Vagina (tissue), 2 donors: ENCODE results near the gene EIF2B2. TPM values are rescaled to one million over a fixed set of nuclear protein-coding genes. Genes with fewer than 3 reads are reported as not detected.

Experiments
- DNase-seq, 2 donors: peaks; one replicate each; pipeline ENCODE4 v3.0.0-alpha.2; 2017; ENCODE audit errors: extremely low spot score in 2 of 2
- H3K27ac ChIP-seq: fragments of 200-600 bp; sonication (generic); one replicate; pipeline ENCODE4 v1.5.1; 2019
- H3K27me3 ChIP-seq: fragments of 200-600 bp; sonication (generic); one replicate; pipeline ENCODE4 v1.5.1; 2019
- H3K36me3 ChIP-seq, 2 donors: fragments of 200-600 bp; sonication (generic); one replicate each; pipeline ENCODE4 v1.5.1; 2017 to 2019
- H3K4me1 ChIP-seq: fragments of 200-600 bp; sonication (generic); one replicate; pipeline ENCODE4 v1.5.1; 2019
- H3K4me3 ChIP-seq, 2 donors: fragments of 200-600 bp; sonication (generic); 1 replicate in 1 of 2; 2 replicates in 1 of 2; pipeline ENCODE4 v1.5.1; 2016 to 2019
- H3K9me3 ChIP-seq: fragments of 200-600 bp; sonication (generic); one replicate; pipeline ENCODE4 v1.5.1; 2019
- POLR2A ChIP-seq, 2 donors: fragments of 450-650 bp; IDR thresholded peaks; one replicate each; pipeline ENCODE4 v1.6.1; 2017; ENCODE audit warnings: antibody characterized with exemption in 2 of 2, mild to moderate bottlenecking in 2 of 2, moderate library complexity in 2 of 2
- POLR2AphosphoS5 ChIP-seq, 2 donors: sonication (generic); formaldehyde crosslinking; IDR thresholded peaks; one replicate each; pipeline ENCODE4 v1.9.0; 2017; ENCODE audit warnings: antibody characterized with exemption in 2 of 2, mild to moderate bottlenecking in 2 of 2, low read depth in 1 of 2; ENCODE audit not compliant: insufficient read depth in 1 of 2
- intact Hi-C: fragments of 100-400 bp; cut with DNase I; formaldehyde crosslinking; loops from one replicate; pipeline ENCODE4 v1.15.1; 2023
- total RNA-seq: library from RNA; depleted of rRNA; stranded (reverse); fragments of >200 nt; gene quantifications from one replicate; pipeline ENCODE4 v1.2.3, GENCODE V29; 2016
- TF ChIP-seq, protein P1 (sequence below), 3 experiments: fragments of 450-650 bp in 2 of 3; fragments of 200-600 bp in 1 of 3; sonication (generic) in 1 of 3; IDR thresholded peaks; one replicate each; pipeline ENCODE4 v1.5.1; 2017 to 2019; ENCODE audit warnings: antibody characterized with exemption in 3 of 3, mild to moderate bottlenecking in 2 of 3, moderate library complexity in 2 of 3

EIF2B2 gene
- total RNA-seq, 1 donor from 2014 or later, result 22.8 TPM

- Histone ChIP-seq H3K9me3 (no peaks in the 10 kb centered on the region), H3K4me3 (no peak overlapping the region), H3K36me3 (no peaks in the 10 kb centered on the region), H3K27me3 (no peaks in the 10 kb centered on the region), H3K4me1 (peaks cover 42% of the 10 kb centered on the region), H3K27ac (no peak overlapping the region)
- intact Hi-C loops, result no loop called here
- DNase-seq, result peak in 1 of 2 donors; percentile 86
- peak in 1 of 2 donors; percentile 55 for TF ChIP-seq POLR2AphosphoS5 (IDR thresholded peaks at IDR 0.05; ENCODE audit: insufficient read depth in 1 of 2, low read depth in 1 of 2)
- TF ChIP-seq, protein P1, sequence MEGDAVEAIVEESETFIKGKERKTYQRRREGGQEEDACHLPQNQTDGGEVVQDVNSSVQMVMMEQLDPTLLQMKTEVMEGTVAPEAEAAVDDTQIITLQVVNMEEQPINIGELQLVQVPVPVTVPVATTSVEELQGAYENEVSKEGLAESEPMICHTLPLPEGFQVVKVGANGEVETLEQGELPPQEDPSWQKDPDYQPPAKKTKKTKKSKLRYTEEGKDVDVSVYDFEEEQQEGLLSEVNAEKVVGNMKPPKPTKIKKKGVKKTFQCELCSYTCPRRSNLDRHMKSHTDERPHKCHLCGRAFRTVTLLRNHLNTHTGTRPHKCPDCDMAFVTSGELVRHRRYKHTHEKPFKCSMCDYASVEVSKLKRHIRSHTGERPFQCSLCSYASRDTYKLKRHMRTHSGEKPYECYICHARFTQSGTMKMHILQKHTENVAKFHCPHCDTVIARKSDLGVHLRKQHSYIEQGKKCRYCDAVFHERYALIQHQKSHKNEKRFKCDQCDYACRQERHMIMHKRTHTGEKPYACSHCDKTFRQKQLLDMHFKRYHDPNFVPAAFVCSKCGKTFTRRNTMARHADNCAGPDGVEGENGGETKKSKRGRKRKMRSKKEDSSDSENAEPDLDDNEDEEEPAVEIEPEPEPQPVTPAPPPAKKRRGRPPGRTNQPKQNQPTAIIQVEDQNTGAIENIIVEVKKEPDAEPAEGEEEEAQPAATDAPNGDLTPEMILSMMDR (IDR thresholded peaks at IDR 0.05), result no peak
Observed at GRCh38 chr14:74973003-74973653, 29.6 kb upstream of the EIF2B2 start.

GRCh38 chr14:74973905-74974363 is 28.8 kb upstream of the EIF2B2 start:
- H3K4me1 ChIP-seq, result peaks cover 49% of the 10 kb centered on the region
- peak overlapping the region; percentile 20 for H3K27ac ChIP-seq
- no peak overlapping the region for H3K4me3 ChIP-seq
- TF ChIP-seq POLR2AphosphoS5 (IDR thresholded peaks at IDR 0.05; ENCODE audit: insufficient read depth in 1 of 2, low read depth in 1 of 2) (no peak), POLR2A (IDR thresholded peaks at IDR 0.05) (no peak)
- TF ChIP-seq, protein P1 (IDR thresholded peaks at IDR 0.05), result no peak
- intact Hi-C loops, result no loop called here
- H3K27me3 ChIP-seq, result no peaks in the 10 kb centered on the region
- no peaks in the 10 kb centered on the region for H3K9me3 ChIP-seq
- H3K36me3 ChIP-seq, result no peaks in the 10 kb centered on the region
- peak in 1 of 2 donors; percentile 79 for DNase-seq

- TF ChIP-seq POLR2A (IDR thresholded peaks at IDR 0.05) (no peak), POLR2AphosphoS5 (IDR thresholded peaks at IDR 0.05; ENCODE audit: insufficient read depth in 1 of 2, low read depth in 1 of 2) (no peak)
- TF ChIP-seq, protein P1 (IDR thresholded peaks at IDR 0.05), result no peak
- no peak overlapping the region for H3K27ac ChIP-seq
- H3K4me1 ChIP-seq, result peaks cover 49% of the 10 kb centered on the region
- intact Hi-C loops, result no loop called here
- H3K9me3 ChIP-seq, result no peaks in the 10 kb centered on the region
- H3K4me3 ChIP-seq, result no peak overlapping the region
- peak in 1 of 2 donors; percentile 90 for DNase-seq
- no peaks in the 10 kb centered on the region for H3K36me3 ChIP-seq
- no peaks in the 10 kb centered on the region for H3K27me3 ChIP-seq
Observed at GRCh38 chr14:74974364-74975058, 28.2 kb upstream of the EIF2B2 start.

GRCh38 chr14:74975059-74975810 is 27.5 kb upstream of the EIF2B2 start:
- Histone ChIP-seq H3K4me3 (no peak overlapping the region), H3K27me3 (no peaks in the 10 kb centered on the region), H3K9me3 (no peaks in the 10 kb centered on the region), H3K27ac (no peak overlapping the region), H3K4me1 (peaks cover 49% of the 10 kb centered on the region), H3K36me3 (no peaks in the 10 kb centered on the region)
- intact Hi-C loops, result no loop called here
- peak in 1 of 2 donors; percentile 24 for TF ChIP-seq POLR2AphosphoS5 (IDR thresholded peaks at IDR 0.05; ENCODE audit: insufficient read depth in 1 of 2, low read depth in 1 of 2)
- TF ChIP-seq, protein P1 (IDR thresholded peaks at IDR 0.05), result no peak
- DNase-seq, result peak in 1 of 2 donors; percentile 94
